Coronary artery (tissue), 2 donors: ENCODE data around the gene ATP2C2.

Experiments used
- DNase-seq: peaks from one replicate; pipeline ENCODE4 v3.0.0-alpha.2; 2017; ENCODE audit warnings: low spot score
- H3K27ac ChIP-seq, 2 donors: fragments of 200-600 bp; sonication (generic); one replicate each; pipeline ENCODE4 v1.5.1; 2016 to 2019
- H3K4me3 ChIP-seq: fragments of 200-600 bp; sonication (generic); 2 replicates; pipeline ENCODE4 v1.5.1; 2016; ENCODE audit warnings: mild to moderate bottlenecking, moderate library complexity
- TF ChIP-seq, protein P1 (sequence below): fragments of 200-600 bp; sonication (generic); IDR thresholded peaks from one replicate; pipeline ENCODE4 v1.5.1; 2019; ENCODE audit warnings: antibody characterized with exemption

Gene ATP2C2

GRCh38 chr16:84373907-84374489 is 5.7 kb downstream of the ATP2C2 start:
- TF ChIP-seq, protein P1, sequence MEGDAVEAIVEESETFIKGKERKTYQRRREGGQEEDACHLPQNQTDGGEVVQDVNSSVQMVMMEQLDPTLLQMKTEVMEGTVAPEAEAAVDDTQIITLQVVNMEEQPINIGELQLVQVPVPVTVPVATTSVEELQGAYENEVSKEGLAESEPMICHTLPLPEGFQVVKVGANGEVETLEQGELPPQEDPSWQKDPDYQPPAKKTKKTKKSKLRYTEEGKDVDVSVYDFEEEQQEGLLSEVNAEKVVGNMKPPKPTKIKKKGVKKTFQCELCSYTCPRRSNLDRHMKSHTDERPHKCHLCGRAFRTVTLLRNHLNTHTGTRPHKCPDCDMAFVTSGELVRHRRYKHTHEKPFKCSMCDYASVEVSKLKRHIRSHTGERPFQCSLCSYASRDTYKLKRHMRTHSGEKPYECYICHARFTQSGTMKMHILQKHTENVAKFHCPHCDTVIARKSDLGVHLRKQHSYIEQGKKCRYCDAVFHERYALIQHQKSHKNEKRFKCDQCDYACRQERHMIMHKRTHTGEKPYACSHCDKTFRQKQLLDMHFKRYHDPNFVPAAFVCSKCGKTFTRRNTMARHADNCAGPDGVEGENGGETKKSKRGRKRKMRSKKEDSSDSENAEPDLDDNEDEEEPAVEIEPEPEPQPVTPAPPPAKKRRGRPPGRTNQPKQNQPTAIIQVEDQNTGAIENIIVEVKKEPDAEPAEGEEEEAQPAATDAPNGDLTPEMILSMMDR: no peak
- H3K27ac ChIP-seq: no peak overlapping the region
- DNase-seq: no peak
- no peak overlapping the region for H3K4me3 ChIP-seq

- no peak for DNase-seq
- H3K4me3 ChIP-seq: no peak overlapping the region
- H3K27ac ChIP-seq: no peak overlapping the region
- TF ChIP-seq, protein P1: no peak
These were observed 9.8 kb downstream of the ATP2C2 start for GRCh38 chr16:84378099-84378498.

GRCh38 chr16:84378567-84378966 is 10.2 kb downstream of the ATP2C2 start:
- TF ChIP-seq, protein P1: no peak
- DNase-seq: no peak
- Histone ChIP-seq H3K27ac (no peak overlapping the region), H3K4me3 (no peak overlapping the region)

DNA sequence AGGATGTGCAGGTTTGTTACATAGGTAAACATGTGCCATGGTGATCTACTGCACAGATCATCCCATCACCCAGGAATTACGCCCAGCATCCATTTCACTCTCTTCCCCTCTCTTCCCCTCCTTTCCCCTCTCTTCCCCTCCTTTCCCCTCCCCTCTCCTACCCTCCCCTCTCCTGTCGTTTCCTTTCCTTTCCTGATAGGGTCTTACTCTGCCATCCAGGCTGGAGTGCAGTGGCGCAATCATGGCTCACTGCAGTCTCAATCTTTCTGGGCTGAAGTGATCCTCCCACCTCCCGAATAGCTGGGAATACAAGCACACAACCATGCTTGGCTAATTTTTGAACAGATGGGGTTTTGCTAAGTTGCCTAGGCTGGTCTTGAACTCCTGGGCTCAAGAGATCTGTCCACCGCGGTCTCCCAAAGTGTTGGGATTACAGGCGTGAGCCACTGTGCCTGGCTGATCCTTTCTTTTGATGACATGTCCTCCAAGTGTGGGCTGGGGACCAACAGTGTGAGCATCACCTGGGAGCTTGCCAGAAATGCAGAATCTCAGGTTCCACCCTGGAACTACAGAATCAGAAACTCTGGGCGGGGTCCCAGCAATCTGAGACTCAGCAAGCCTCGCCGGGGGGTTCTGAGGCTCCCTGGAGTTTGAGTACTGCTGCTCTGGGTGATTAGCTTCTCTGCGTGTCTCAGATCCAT is 10.8 kb downstream of the ATP2C2 start:
- DNase-seq: no peak

GRCh38 chr16:84379709-84380362 is 11.5 kb downstream of the ATP2C2 start:
- TF ChIP-seq, protein P1: no peak
- no peak for DNase-seq
- Histone ChIP-seq H3K4me3 (no peak overlapping the region), H3K27ac (no peak overlapping the region)

More for the DNA sequence above, 10.8 kb downstream of the ATP2C2 start:
- H3K27ac ChIP-seq: no peak overlapping the region
- TF ChIP-seq, protein P1: no peak
- no peak overlapping the region for H3K4me3 ChIP-seq

DNA sequence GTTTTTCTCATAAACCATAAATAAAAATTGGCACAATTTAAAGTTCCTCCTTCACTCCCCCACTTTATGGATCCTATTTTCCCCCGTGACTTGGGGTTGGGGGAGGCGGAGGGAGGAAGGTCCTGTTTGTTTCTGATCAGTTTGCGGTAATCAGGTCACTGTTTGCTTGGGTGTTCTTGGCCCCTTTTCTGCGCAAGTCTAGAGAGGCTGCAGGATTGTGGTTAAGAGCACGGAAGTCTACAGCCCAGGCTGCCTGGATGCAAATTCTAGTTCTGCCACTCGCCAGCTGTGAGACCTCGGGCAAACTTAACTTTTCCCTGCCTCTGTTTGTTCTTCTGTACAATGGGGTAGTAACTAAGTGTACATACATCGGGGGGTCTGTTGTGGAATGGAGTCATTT is 12.1 kb downstream of the ATP2C2 start:
- Histone ChIP-seq H3K27ac (no peak overlapping the region), H3K4me3 (no peak overlapping the region)
- no peak for DNase-seq
- TF ChIP-seq, protein P1: no peak
